K562 (cell line): ENCODE measurements around the gene FAM167B. TPM values are rescaled to one million over a fixed set of nuclear protein-coding genes. Genes with fewer than 3 reads are reported as not detected.

Experiments
- CXXC5 ChIP-seq: fragments of 250-450 bp; sonication (Bioruptor Pico); IDR thresholded peaks from 2 replicates; pipeline ENCODE4 v1.8.0; 2022; ENCODE audit warnings: inconsistent platforms, mild to moderate bottlenecking, moderate library complexity
- ELF1 ChIP-seq: fragments of 200-800 bp; sonication (Bioruptor generic); IDR thresholded peaks from 2 replicates; pipeline ENCODE4 v1.6.1; 2016; ENCODE audit warnings: missing genetic modification characterization, missing compliant biosample characterization
- ETV5 ChIP-seq: sonication (generic); formaldehyde crosslinking; IDR thresholded peaks from 2 replicates; pipeline ENCODE4 v1.4.0; 2020; ENCODE audit warnings: low read depth, mild to moderate bottlenecking, missing genetic modification reagents
- FOXJ3 ChIP-seq: sonication (generic); formaldehyde crosslinking; IDR thresholded peaks from 2 replicates; pipeline ENCODE4 v1.4.0; 2020; ENCODE audit warnings: mild to moderate bottlenecking, missing genetic modification reagents
- GTF2A2 ChIP-seq: IDR thresholded peaks from 2 replicates; pipeline ENCODE4 v1.6.1; 2016; ENCODE audit warnings: mild to moderate bottlenecking, missing genetic modification characterization, missing compliant biosample characterization
- HSF4 ChIP-seq: fragments of 250-450 bp; sonication (Bioruptor Pico); IDR thresholded peaks from 2 replicates; pipeline ENCODE4 v2.1.2; 2022; ENCODE audit warnings: mild to moderate bottlenecking, moderate library complexity, borderline replicate concordance
- IRF2 ChIP-seq: sonication (generic); formaldehyde crosslinking; IDR thresholded peaks from 2 replicates; pipeline ENCODE4 v1.8.1; 2022; ENCODE audit warnings: mild to moderate bottlenecking, missing genetic modification reagents
- JUND ChIP-seq, 2 experiments: IDR thresholded peaks; 2 replicates in 1 of 2; 3 replicates in 1 of 2; pipeline ENCODE4 v1.6.1; 2011; ENCODE audit warnings: borderline replicate concordance in 2 of 2, low read depth in 2 of 2, low read length in 2 of 2, improper control_type of control experiment in 1 of 2, missing biosample characterization in 1 of 2, missing genetic modification characterization in 1 of 2, missing genetic modification reagents in 1 of 2
- NEUROD1 ChIP-seq: fragments of 150-350 bp; IDR thresholded peaks from 2 replicates; pipeline ENCODE4 v1.6.1; 2014; ENCODE audit warnings: borderline replicate concordance, low read length, low read depth; ENCODE audit not compliant: partially characterized antibody
- NONO ChIP-seq, 2 experiments: fragments of 200-400 bp in 1 of 2; fragments of 450-650 bp in 1 of 2; formaldehyde crosslinking in 1 of 2; IDR thresholded peaks; 2 replicates each; pipeline ENCODE4 v1.6.1; 2017; ENCODE audit warnings: low read depth in 2 of 2, mild to moderate bottlenecking in 2 of 2, moderate library complexity in 2 of 2, low read length in 1 of 2
- PTTG1 ChIP-seq: fragments of 450-650 bp; IDR thresholded peaks from 2 replicates; pipeline ENCODE4 v1.6.1; 2016; ENCODE audit warnings: low read depth, mild to moderate bottlenecking, missing genetic modification characterization, missing compliant biosample characterization
- SAFB ChIP-seq: fragments of 200-400 bp; formaldehyde crosslinking; IDR thresholded peaks from 2 replicates; pipeline ENCODE4 v1.6.1; 2017; ENCODE audit warnings: low read depth, low read length, borderline replicate concordance
- SETDB1 ChIP-seq: IDR thresholded peaks from one replicate; pipeline ENCODE4 v1.6.1; 2012; ENCODE audit warnings: low read length, control low read depth, inconsistent platforms
- SIRT6 ChIP-seq: IDR thresholded peaks from one replicate; pipeline ENCODE4 v1.6.1; 2012; ENCODE audit warnings: low read depth, mild to moderate bottlenecking, control low read depth, inconsistent platforms, low read length, moderate library complexity
- SMAD2 ChIP-seq: fragments of 150-350 bp; IDR thresholded peaks from 2 replicates; pipeline ENCODE4 v1.6.1; 2014; ENCODE audit warnings: low read depth, mild to moderate bottlenecking, low read length
- SNRNP70 ChIP-seq: fragments of 200-400 bp; formaldehyde crosslinking; optimal IDR thresholded peaks from 2 replicates; pipeline ENCODE3; 2017; ENCODE audit warnings: low read depth, low read length
- TRIM25 ChIP-seq: fragments of 450-650 bp; IDR thresholded peaks from 2 replicates; pipeline ENCODE4 v1.7.0; 2016; ENCODE audit warnings: borderline replicate concordance
- USF1 ChIP-seq: sonication (generic); formaldehyde crosslinking; IDR thresholded peaks from 2 replicates; pipeline ENCODE4 v1.9.0; 2022; ENCODE audit warnings: mild to moderate bottlenecking, missing genetic modification reagents
- ZBTB9 ChIP-seq: fragments of 450-650 bp; formaldehyde crosslinking; IDR thresholded peaks from 2 replicates; pipeline ENCODE4 v1.4.0; 2020; ENCODE audit warnings: mild to moderate bottlenecking, moderate library complexity
- ZNF699 ChIP-seq: fragments of 250-450 bp; sonication (Bioruptor Pico); IDR thresholded peaks from 2 replicates; pipeline ENCODE4 v1.8.0; 2021; ENCODE audit warnings: mild to moderate bottlenecking, moderate library complexity; ENCODE audit not compliant: insufficient replicate concordance
- ZSCAN29 ChIP-seq: fragments of 450-650 bp; IDR thresholded peaks from 2 replicates; pipeline ENCODE4 v1.6.1; 2017
- polyA plus RNA-seq, 8 experiments: library from polyadenylated mRNA; depleted of rRNA in 4 of 8; stranded (reverse) in 5 of 8; unstranded in 3 of 8; fragments of >200 nt; fragmentation: Nextera tagmentation in 2 of 8; fragmentation: Illumina TruSeq in 1 of 8; extraction: Ambion mirVana in 2 of 8; extraction: Trizol in 1 of 8; gene quantifications; 2 replicates each; pipeline versions ENCODE4 v1.2.1 to v1.2.3, GENCODE V29; 2011 to 2014; ENCODE audit warnings: inconsistent platforms in 1 of 8, missing spikeins in 1 of 8
- total RNA-seq, 7 experiments: library from RNA; depleted of rRNA in 6 of 7; stranded (reverse); fragments of >200 nt in 6 of 7; fragmentation: Illumina TruSeq in 2 of 7; extraction: Trizol in 2 of 7; gene quantifications; 2 replicates each; pipeline versions ENCODE4 v1.2.1 to v1.2.3, GENCODE V29; 2011 to 2021; ENCODE audit warnings: low replicate concordance in 1 of 7
- TF ChIP-seq, protein P1 (sequence below): sonication (generic); formaldehyde crosslinking; IDR thresholded peaks from 2 replicates; pipeline ENCODE4 v1.8.1; 2023; ENCODE audit warnings: mild to moderate bottlenecking, missing genetic modification reagents, moderate library complexity

FAM167B gene
- total and polyA plus RNA-seq, 9 of the 15 experiments (the other 6 are each of a cell fraction or from before 2014, with no cell fraction given), result not detected

DNA sequence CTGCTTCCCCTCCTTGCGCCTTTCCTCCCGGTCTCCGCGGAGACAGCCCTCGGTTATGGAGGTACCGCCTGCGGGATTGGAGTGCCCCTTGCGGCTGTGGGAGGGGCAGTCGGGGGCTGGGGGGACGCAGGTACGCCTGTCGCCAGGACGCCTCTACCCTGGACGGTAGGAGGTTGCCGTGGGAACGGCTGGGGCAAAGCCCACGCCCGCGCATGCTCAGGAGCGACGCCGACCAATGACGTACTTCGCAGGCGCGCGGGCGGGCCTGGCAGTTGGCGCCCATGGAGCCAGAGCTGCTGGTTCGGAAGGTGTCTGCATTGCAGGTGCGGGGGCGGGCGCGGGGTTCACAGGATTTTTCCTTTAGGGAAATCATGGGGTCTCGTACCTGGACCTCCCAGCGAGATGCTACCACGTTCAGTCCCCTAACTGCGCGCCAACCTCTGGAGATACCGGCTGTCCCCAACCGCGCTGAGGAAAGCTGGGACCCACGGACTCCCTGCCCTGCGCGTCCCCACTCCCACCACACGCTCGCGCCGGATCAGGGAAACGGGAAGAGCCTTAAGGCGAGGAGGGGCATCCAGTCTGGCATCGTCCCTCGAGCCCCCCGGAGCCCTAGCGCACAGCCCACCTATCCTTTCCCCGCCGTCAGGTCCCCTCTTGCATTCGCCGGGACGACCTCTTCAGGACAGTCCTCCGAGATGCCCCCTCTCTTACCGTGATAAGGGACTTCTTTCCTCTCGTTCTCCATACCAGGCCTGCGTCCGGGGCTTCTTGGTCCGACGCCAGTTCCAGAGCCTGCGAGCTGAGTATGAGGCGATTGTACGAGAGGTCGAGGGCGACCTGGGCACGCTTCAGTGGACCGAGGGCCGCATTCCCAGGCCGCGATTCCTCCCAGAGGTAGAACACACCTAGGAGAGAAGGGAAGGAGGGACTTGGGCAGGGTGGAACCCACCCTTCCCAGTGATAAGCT lies 41.3 kb upstream of the FAM167B start, which contains the start of gene IQCC (continued):
- TF ChIP-seq, protein P1, sequence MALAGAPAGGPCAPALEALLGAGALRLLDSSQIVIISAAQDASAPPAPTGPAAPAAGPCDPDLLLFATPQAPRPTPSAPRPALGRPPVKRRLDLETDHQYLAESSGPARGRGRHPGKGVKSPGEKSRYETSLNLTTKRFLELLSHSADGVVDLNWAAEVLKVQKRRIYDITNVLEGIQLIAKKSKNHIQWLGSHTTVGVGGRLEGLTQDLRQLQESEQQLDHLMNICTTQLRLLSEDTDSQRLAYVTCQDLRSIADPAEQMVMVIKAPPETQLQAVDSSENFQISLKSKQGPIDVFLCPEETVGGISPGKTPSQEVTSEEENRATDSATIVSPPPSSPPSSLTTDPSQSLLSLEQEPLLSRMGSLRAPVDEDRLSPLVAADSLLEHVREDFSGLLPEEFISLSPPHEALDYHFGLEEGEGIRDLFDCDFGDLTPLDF (CRISPR knock-in tag), result peak; percentile 93
- TF ChIP-seq PTTG1 (tag) (no peak), ZNF699 (CRISPR knock-in tag) (no peak), ETV5 (CRISPR knock-in tag) (no peak), ZBTB9 (peak; percentile 75; the same call in 1 of the 2 replicates), NEUROD1 (peak; percentile 77), NONO (IDR thresholded peaks at IDR 0.05; ENCODE audit: low read depth in 2 of 2, low read length in 1 of 2) (no peak), IRF2 (no peak; the same call in 1 of the 2 replicates), GTF2A2 (no peak), SAFB (0 out of 2 replicates have a peak, but pooled peaks have one; percentile 21), SMAD2 (no peak), SETDB1 (no peak), ELF1 (tag) (no peak), HSF4 (CRISPR knock-in tag) (no peak), SNRNP70 (no peak), FOXJ3 (CRISPR knock-in tag) (no peak), ZSCAN29 (no peak), SIRT6 (no peak), USF1 (CRISPR knock-in tag) (peak; percentile 64; the same call in 1 of the 2 replicates), JUND (IDR thresholded peaks at IDR 0.05; ENCODE audit: borderline replicate concordance, low read depth, low read length) (peak; percentile 73), JUND (tag; IDR thresholded peaks at IDR 0.05; ENCODE audit: borderline replicate concordance, low read depth, low read length) (no peak; the same call in 2 of the 3 replicates), TRIM25 (no peak), CXXC5 (CRISPR knock-in tag) (peak; percentile 81)
